HG02973 (cell line): Measurements from ENCODE around the gene EDIL3.
"Not testable (repeated sequence)": the region's sequence is repeated elsewhere in the genome, so short reads cannot be mapped to it uniquely, and the experiment has no call there.

Experiments
- ATAC-seq: cut with Tn5 transposase; IDR thresholded peaks from one replicate; pipeline ENCODE4 v1.9.1; 2021; ENCODE audit warnings: moderate library complexity; ENCODE audit not compliant: unreplicated experiment

EDIL3 gene

DNA sequence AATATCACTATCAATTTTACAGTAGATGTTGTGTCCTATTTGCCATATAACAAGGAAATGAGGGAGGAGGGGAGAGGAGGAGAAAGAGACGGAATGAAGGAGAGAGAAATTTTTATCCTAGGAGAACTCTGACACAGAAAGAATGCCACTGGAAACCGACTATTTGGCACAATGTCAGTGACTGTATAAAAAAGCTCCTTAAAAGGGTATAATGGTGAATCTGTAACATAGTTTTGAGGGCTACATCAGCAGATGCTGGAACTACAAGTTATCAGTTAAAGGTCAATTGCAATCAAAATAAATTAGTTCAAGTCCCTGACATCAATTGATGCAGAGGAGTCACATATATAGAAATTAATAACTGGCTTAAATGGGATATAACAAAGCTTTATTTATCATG lies 5.7 kb downstream of the EDIL3 start:
- ATAC-seq: no peak

DNA sequence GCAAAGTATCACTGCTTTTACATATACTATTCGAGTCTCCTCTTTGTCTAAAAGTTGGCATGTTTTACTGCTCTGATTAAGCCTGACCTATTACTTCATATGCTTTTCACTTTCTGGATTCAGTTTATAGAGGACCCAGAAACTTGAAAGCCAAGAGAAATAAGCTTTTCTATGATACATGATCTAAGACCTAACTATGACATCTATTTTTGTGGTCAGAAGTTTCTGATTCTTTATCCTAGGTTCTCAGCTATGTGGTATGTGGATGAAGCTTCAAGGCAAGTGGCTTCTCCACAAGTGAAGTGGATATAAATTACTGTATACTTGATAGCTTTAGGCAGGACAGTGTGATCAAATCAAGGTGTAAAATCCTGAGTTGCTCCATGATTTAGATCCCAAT lies 6.3 kb downstream of the EDIL3 start:
- ATAC-seq: no peak

DNA sequence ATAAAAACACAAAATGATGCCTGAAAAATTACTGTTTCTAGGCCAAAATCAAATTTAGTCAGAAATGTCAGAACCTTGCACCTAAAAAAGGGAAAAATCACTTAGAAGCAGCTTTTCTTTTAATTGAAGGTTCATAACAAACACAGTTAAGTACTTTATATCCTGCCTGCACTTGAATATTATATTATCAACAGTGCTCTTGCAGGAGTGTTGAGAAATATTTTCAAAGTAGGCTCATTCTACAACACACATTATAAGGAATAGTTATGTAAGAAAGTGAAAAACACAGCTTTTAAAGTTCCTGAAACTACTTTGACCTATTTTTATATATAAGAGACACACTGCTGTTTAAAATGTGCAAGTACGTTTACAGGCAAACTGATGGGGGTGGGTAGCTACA lies 8.3 kb downstream of the EDIL3 start:
- ATAC-seq: no peak

DNA sequence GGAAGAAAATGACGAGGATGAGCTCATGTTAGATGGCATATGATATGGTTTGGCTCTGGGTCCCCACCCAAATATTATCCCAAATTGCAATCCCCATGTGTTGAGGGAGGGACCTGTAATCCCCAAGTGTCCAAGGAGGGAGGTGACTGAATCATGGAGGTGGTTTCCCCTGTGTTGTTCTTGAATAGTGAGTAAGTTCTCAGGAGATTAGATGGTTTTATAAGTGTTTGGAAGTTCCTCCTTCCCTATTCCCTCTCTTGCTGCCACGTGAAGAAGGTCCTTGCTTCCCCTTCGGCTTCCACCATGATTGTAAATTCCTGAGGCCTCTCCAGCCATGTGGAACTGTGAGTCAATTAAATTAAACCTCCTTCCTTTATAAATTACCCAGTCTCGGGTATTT lies 10.1 kb downstream of the EDIL3 start:
- no peak for ATAC-seq

DNA sequence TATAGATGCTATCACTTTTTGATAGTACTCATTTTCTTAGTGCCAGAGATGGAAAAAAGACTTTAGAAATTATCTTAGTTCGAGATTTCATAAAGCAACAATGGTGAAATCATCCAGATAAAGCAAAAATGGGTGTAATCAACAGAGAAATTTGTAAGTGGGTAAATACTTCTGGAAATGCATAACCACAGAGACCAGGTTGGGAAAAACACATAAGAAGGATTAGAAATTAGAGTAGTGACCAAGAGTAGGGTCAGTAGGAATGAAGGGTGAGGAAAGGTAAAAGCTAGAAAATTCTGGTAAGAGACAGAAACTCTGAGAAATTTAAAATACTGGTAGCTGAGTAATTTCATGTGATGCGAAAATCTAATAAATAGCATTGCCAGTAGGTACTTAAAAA lies 11.2 kb downstream of the EDIL3 start:
- no peak for ATAC-seq

DNA sequence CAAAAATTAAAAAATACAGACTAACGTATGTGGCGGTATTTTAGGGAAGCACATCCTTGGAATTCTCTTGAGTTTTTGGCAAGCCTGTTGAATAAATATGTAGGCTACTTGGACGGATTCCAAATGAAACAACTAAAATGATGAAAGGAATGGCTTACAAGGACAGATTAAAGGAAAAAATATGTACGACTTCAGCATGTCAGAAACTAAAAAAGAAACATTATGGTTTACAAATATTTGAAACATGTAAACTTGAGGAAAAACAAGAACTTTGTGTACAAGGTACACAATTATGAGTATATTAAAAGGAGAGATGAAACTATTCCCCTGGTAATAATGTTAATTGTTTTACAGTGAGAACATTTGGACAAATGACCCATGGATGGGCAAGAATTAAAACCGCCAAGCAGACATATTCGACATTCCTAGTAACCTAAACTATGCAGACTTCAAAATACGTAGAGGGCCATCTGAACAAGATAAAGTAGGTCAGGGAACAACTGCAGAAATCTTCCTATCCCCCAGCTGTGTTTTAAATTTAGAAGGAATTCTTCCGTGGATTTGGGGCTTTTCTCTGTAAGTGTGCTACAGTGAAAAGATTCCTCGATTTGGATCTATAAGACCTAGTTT lies 12.5 kb downstream of the EDIL3 start:
- no peak for ATAC-seq

DNA sequence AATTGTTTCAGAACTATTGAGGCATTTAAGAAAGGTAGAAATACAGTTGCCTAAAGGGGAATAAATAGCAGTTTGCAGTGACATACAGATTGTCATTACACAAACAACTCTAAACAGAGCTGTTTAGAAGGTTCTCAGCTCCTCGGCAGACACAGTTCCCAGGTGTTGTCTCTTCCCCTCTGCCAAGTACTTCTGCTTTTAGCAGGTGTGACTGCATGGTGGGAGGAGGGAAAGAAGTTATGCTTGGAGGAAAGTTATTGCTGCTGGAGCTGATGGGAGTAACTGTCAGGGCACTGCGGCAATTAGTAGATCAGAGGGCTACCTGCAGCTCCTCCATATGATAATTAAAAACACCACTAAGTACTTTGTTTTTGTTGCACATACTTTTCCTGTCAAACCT lies 14.5 kb downstream of the EDIL3 start:
- no peak for ATAC-seq

DNA sequence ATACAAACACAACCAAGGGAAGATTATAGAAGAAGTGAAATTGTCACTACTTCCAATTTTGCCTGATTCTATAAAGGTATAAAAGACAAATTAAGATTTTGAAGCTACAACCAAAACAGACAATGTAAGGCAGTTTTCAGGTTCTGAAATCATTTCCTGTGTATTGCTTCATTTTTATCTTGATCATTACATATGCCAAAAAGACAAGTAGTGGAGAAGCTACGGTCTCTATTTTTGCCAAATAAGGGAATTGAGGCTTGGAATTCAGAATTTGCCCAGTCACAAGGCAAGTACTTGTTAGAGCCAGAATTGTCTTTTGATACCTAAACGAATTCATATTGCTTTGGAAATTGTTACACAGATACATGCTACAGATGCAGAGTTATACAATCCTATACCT lies 20.6 kb downstream of the EDIL3 start:
- no peak for ATAC-seq

DNA sequence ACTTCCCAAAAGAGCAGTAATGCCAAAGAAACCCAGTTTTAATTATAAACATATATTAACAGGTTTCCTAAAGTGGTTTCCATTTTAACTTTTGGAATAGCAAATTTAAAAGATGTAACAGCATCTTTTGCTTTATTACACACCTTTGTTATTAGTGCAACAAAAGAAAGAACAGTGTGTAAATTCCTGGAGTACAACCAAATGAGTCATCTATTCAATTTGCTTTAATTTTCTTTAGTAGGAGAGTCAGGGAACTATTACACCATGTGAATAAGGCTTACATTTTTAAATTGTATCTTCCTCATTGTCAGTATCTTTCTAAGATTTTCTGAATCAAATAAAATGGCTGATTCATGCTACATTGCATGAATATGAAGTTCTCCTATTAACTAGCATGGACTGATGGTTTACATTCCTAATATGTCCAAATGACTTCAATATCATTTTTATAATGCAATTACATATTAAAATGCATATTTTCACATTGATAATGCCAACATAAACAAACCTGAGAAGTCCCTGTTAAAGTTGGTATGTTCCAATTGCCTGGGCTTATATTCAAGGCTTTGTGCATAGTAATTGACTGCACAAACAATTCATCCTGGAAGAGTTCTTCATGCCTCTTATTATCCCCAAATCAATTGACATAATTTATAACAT lies 22.5 kb downstream of the EDIL3 start:
- ATAC-seq: no peak

DNA sequence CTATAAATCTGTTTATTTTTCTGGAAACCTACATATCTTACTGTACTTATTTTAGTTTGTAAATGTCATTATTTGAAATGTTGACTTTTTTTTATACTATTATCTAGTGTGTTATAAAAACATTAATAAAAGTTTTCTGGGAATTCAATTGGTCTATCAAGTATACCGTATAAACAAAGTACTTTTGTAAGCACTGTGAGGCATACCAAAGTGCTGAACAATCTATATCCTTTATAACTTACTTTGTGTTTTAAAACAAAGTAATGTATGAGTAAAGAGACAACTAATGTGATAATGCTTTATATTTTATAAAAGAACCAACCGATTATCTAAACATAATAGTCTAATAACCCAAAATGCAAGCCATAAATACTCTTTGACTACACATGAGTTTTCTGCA lies 23.1 kb downstream of the EDIL3 start:
- ATAC-seq: no peak

DNA sequence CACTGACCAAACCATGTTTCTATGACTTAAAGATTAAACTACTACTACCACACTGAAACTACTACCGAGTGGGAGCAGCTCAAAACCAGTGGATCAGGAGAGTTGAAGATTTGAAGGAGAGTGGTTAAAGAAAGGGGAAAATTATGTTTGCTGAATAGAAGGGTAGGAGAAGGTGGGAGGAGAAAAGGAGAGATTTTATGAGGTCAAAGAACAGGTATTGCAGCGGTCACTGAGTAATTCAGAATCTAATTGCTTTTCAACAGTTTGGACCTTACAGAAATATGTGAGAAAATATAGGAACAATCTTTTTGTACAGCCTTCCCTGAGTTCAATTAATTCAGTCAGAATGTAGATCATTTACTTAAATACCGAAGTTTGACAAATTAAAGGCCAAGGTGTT lies 24.6 kb downstream of the EDIL3 start:
- ATAC-seq: no peak

DNA sequence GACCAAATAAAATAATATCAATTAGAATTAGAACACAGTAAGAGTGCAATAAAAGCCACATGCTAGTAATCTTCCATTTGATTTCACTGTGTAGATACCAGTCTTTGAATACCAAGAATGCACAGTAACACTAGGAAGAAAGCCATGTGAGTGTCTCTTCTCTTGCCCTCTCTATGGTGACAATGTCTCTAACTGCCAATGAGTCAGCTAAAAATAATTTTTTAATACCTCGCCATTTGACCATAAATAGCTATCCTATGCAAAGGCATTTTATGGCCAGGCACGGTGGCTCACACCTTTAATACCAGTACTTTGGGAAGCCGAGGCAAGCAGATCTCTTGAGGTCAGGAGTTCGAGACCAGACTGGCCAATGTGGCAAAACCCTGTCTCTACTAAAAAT lies 30.6 kb downstream of the EDIL3 start:
- ATAC-seq: no peak

DNA sequence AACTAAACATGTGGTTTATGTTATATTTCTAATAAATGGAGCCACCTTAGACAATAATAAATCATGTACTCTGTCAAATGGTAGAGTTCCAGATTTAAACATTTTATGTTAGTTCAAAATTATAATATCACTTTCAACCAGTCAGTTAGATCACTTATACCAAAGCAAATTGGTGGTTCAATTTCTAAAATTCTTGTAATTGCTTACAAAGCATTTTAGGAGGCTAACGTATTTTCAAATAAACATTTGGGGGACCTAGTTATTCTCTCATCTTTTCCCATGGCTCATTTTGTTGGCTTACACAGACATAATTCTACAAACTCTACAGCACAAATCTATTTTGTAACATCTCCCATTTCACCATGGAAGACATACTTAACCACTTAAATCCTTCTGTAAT lies 39.9 kb downstream of the EDIL3 start:
- ATAC-seq: no peak

DNA sequence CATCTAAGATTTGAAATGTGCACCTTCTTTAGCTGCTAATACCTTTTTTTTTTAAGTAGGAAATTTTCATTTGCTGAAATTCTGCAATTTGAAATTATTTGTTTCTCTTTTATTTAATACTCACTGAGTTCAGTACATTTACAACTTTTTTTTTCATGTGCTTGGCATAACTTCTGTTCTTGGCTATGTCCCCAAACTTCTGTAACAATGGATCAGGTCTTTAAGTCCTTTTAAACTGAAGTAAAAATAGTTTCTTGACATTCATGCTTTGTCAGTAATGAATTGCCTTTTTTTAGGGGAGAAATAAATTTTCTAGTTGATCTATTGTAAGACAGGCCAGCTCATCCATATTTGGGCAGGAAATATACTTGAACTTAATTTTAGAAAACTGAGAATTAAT lies 41.5 kb downstream of the EDIL3 start:
- no peak for ATAC-seq

DNA sequence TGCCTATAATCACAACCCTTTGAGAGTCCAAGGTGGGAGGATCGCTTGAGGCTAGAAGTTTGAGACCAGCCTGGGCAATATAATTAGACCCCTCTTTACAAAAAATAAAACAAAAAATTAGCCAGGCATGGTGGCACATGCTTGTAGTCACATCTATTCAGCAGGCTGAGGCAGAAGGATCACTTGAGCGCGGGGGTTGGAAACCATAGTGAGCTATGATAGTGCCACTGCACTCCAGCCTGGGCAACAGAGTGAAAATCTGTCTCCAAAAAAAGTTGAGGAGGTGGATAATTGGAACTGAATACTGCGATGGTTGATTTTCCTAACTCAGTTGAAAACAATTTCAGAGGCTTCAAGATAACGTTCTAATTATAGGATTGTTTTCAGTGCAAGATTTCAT lies 52.6 kb downstream of the EDIL3 start:
- ATAC-seq: no peak

DNA sequence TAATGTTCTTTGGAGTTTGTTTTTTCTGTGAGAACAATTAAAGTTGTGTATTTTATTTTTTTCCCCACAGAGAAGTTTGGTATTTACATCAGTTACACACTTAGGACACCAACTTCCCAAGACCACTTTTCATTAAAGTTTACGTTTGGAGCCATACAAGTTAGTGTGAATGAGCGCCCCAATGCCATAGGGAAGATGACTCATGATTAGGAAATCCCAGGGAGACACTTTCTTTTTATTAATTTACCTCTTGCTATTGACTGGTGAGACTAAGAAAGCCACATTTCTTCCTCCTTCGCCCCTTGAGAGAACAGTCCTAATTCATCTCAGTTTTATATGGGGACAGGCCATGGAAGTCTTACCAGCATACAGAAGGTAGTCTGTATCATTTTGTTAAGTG lies 57.1 kb downstream of the EDIL3 start:
- ATAC-seq: no peak

DNA sequence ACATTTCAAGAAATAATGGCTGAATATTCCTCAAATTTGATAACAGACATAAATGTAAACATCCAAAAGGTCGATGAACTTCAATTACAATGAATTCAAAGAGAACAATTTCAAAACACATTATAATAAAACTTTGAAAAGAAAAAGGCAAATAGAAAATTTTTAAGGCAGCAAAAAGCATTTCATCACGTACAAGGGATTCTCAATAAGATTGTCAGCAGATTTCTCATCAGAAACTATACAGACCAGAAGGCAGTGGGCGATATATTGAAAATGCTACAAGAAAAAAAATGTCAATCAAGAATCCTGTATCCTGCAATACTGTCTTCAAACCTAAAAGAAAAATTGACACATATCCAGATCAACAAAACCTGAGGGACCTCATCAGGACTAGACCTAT lies 62.0 kb downstream of the EDIL3 start:
- ATAC-seq: no peak

DNA sequence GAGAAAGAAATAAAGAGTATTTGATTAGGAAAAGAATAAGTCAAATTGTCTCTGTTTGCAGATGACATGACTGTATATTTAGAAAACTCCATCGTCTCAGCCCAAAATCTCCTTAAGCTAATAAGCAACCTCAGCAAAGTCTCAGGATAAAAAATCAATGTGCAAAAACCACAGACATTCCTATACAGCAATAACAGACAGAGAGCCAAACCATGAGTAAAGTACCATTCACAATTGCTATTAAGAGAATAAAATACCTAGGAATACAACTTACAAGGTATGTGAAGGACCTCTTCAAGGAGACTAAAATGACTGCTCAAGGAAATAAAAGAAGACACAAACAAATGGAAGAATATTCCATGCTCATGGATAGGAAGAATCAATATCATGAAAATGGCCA lies 66.9 kb downstream of the EDIL3 start:
- not testable (repeated sequence) for ATAC-seq

DNA sequence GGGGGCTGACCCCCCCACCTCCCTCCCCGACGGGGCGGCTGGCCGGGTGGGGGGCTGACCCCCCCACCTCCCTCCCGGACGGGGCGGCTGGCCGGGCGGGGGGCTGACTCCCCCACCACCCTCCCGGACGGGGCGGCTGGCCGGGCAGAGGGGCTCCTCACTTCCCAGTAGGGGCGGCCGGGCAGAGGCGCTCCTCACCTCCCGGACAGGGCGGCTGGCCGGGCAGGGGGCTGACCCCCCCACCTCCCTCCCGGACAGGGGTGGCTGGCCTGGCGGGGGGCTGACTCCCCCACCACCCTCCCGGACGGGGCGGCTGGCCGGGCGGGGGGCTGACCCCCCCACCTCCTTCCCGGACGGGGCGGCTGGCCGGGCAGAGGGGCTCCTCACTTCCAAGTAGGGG lies 72.4 kb downstream of the EDIL3 start:
- not testable (repeated sequence) for ATAC-seq

DNA sequence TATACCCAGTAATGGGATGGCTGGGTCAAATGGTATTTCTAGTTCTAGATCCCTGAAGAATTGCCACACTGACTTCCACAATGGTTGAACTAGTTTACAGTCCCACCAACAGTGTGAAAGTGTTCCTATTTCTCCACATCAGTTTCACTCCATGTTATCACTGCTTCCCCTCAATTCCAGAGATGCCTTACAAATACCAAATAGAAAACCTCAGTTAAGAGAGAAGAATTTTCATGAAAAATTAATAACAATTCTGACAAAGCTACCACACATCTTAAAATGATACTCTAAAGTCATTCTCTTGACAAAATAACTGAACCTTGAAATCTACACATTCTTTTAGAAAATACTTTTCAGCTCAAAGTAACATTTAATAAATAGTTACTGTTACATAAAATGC lies 74.8 kb downstream of the EDIL3 start:
- not testable (repeated sequence) for ATAC-seq

DNA sequence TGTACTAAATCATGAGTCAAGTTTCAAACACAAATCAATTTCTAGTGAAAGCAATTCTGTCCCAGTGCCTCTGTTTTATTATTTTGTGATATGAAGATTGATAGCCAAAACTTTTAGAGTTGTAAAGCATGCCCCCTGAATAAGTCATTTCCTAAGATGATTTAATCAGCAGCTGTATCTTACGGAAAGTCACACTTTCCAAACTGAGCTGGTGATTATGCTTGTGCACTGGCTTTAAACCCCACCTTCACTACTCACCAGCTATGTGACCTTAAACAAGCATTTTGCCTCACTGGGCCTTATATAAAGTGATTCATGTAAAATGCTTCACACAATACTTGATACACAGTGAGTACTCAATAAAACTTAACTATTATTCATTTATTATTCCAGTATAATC lies 78.1 kb downstream of the EDIL3 start:
- no peak for ATAC-seq

DNA sequence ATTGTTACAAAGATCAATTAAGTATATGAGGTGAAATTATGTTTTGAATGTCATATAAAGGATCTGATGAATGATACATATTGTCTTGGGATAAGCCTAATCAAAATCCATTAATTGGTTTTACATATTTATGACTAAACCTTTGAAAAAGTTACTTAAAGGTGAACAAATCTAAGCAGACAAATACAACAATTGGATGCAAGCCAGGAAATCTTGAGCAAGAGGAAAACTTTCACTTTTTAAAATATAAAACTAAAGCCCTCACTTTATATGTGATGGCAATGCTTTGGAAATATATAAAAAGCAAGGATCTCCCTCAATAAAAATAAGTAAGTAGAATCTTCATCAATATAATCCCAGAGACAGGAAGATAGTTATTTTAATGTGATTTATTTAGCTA lies 80.1 kb downstream of the EDIL3 start:
- no peak for ATAC-seq

DNA sequence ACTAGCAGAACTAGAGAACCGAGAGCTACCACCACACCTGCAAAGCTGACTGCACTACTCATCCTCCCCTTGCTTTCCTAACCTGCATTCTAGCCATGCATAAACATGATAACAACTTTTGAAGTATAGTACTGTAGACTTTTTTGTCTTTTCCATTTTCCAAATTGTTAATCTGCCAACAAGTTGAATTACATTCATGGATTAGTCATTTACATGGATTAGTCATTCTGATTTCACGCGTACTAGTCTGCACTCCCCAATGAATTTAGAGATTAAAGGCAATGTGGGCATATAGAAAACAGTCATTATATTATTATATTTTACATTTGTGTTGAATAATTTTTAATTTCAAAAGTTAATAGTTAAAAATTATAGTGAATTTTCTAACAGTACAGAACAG lies 81.4 kb downstream of the EDIL3 start:
- no peak for ATAC-seq
